HepG2 (cell line): ENCODE data around the gene PHACTR1. TPM values are rescaled to one million over a fixed set of nuclear protein-coding genes. Genes with fewer than 3 reads are reported as not detected.

Experiments
- ATAC-seq: fragments of 200-7000 bp; cut with Tn5 transposase; 3 replicates; pipeline ENCODE4 v1.9.1; 2020; ENCODE audit warnings: mild to moderate bottlenecking, moderate library complexity
- BruUV-seq: library from RNA; stranded (reverse); fragments of 400-500 nt; replicated peaks from 2 replicates; lab custom pipeline; 2021; lab: Mats Ljungman, UMichigan
- CTCF ChIA-PET: fragments of 300-600 bp; formaldehyde crosslinking; extraction: SDS; loops from one replicate; lab custom pipeline; 2021; ENCODE audit warnings: low total read pairs, inconsistent platforms, low intra/inter-chr PET ratio; lab: Yijun Ruan, JAX
- POLR2A ChIA-PET: fragments of 350-600 bp; sonication (Branson Sonifier 250); formaldehyde crosslinking; loops from one replicate; lab custom pipeline; 2020; ENCODE audit warnings: antibody characterized with exemption, inconsistent platforms; lab: Yijun Ruan, JAX
- DNase-seq: peaks from one replicate; pipeline ENCODE4 v3.0.0-alpha.2; 2015; ENCODE audit warnings: low spot score
- FAIRE-seq: peaks from 3 replicates; lab custom pipeline; 2011; peaks lifted over from hg19 to GRCh38; lab: Jason Lieb, UNC
- H2AFZ ChIP-seq: one replicate; pipeline ENCODE4 v1.6.1; 2011; ENCODE audit warnings: low read length, inconsistent platforms
- H3K27ac ChIP-seq: fragments of 300-600 bp; 3 replicates; pipeline ENCODE4 v1.8.0; 2011; ENCODE audit warnings: mixed run types, mild to moderate bottlenecking, mixed read lengths, low read length, inconsistent platforms; ENCODE audit not compliant: insufficient read depth; ENCODE audit errors: extremely low read length
- H3K27me3 ChIP-seq, 2 experiments: fragments of 200-600 bp in 1 of 2; 2 replicates in 1 of 2; 3 replicates in 1 of 2; pipeline versions ENCODE4 v1.6.0 to v1.8.0; 2011; ENCODE audit warnings: low read length in 2 of 2, mild to moderate bottlenecking in 2 of 2, moderate library complexity in 2 of 2, inconsistent platforms in 1 of 2; ENCODE audit not compliant: insufficient read depth in 2 of 2, control insufficient read depth in 1 of 2
- H3K36me3 ChIP-seq, 2 experiments: fragments of 200-600 bp in 1 of 2; replicated peaks in 1 of 2; 2 replicates in 1 of 2; 3 replicates in 1 of 2; pipeline versions ENCODE4 v1.5.1 to v1.8.0; 2011; ENCODE audit warnings: low read length in 2 of 2, inconsistent platforms in 1 of 2; ENCODE audit not compliant: insufficient read depth in 2 of 2, control insufficient read depth in 1 of 2
- H3K4me1 ChIP-seq: 2 replicates; pipeline ENCODE4 v1.5.1; 2012; ENCODE audit warnings: low read length, inconsistent platforms; ENCODE audit not compliant: insufficient read depth
- H3K4me2 ChIP-seq: 2 replicates; pipeline ENCODE4 v1.6.0; 2011; ENCODE audit warnings: low read depth, low read length, inconsistent platforms
- H3K4me3 ChIP-seq, 3 experiments: fragments of 200-600 bp in 1 of 3; sonication (generic), shearing (Covaris generic) in 1 of 3; replicated peaks in 1 of 3; 2 replicates each; pipeline ENCODE4 v1.5.1; 2011 to 2016; ENCODE audit warnings: low read length in 3 of 3, inconsistent platforms in 2 of 3, low read depth in 2 of 3, mild to moderate bottlenecking in 2 of 3, control low read depth in 1 of 3, mixed read lengths in 1 of 3; ENCODE audit not compliant: insufficient read depth in 1 of 3
- H3K79me2 ChIP-seq: one replicate; pipeline ENCODE4 v1.6.1; 2011; ENCODE audit warnings: low read length, inconsistent platforms; ENCODE audit not compliant: insufficient read depth
- H3K9ac ChIP-seq: 2 replicates; pipeline ENCODE4 v1.6.0; 2011; ENCODE audit warnings: mild to moderate bottlenecking, low read depth, low read length, inconsistent platforms; ENCODE audit not compliant: insufficient read depth
- H3K9me3 ChIP-seq: 2 replicates; pipeline ENCODE4 v1.5.1; 2012; ENCODE audit warnings: mild to moderate bottlenecking, low read length
- H4K20me1 ChIP-seq: 2 replicates; pipeline ENCODE4 v1.6.0; 2011; ENCODE audit warnings: inconsistent platforms, mild to moderate bottlenecking, low read length, moderate library complexity; ENCODE audit not compliant: insufficient read depth
- CSRNP1 ChIP-seq: sonication (generic); formaldehyde crosslinking; IDR thresholded peaks from 2 replicates; pipeline ENCODE4 v1.8.1; 2023; ENCODE audit warnings: mild to moderate bottlenecking, missing genetic modification reagents
- ESRRA ChIP-seq: sonication (generic); formaldehyde crosslinking; IDR thresholded peaks from 2 replicates; pipeline ENCODE4 v1.5.1; 2020; ENCODE audit warnings: mild to moderate bottlenecking, low read depth, missing genetic modification reagents
- FOXC1 ChIP-seq: sonication (generic); formaldehyde crosslinking; IDR thresholded peaks from 2 replicates; pipeline ENCODE4 v1.8.0; 2022; ENCODE audit warnings: mild to moderate bottlenecking, missing genetic modification reagents, borderline replicate concordance
- GTF2F1 ChIP-seq: fragments of 150-350 bp; IDR thresholded peaks from 2 replicates; pipeline ENCODE4 v1.6.1; 2014; ENCODE audit warnings: low read length
- HHEX ChIP-seq: IDR thresholded peaks from 2 replicates; pipeline ENCODE4 v1.6.1; 2016; ENCODE audit warnings: control low read depth
- NFIC ChIP-seq: IDR thresholded peaks from 2 replicates; pipeline ENCODE4 v1.6.1; 2012; ENCODE audit warnings: mild to moderate bottlenecking, low read length, inconsistent platforms
- RFX5 ChIP-seq: IDR thresholded peaks from 2 replicates; pipeline ENCODE4 v1.6.1; 2011; ENCODE audit warnings: low read depth, low read length, improper control_type of control experiment
- SAFB2 ChIP-seq: sonication (generic); formaldehyde crosslinking; IDR thresholded peaks from 2 replicates; pipeline ENCODE4 v1.5.1; 2020; ENCODE audit warnings: missing genetic modification reagents, low read depth, mild to moderate bottlenecking, borderline replicate concordance
- ZNF234 ChIP-seq: sonication (generic); formaldehyde crosslinking; conservative IDR thresholded peaks from 2 replicates; pipeline ENCODE4 v1.5.1; 2020; ENCODE audit warnings: mild to moderate bottlenecking, missing genetic modification reagents
- ZNF577 ChIP-seq: sonication (generic); formaldehyde crosslinking; IDR thresholded peaks from 2 replicates; pipeline ENCODE4 v1.4.0; 2020; ENCODE audit warnings: mild to moderate bottlenecking, low read depth, missing genetic modification reagents, borderline replicate concordance
- ZNF747 ChIP-seq: sonication (generic); formaldehyde crosslinking; IDR thresholded peaks from 2 replicates; pipeline ENCODE4 v1.8.1; 2023; ENCODE audit warnings: missing genetic modification reagents, mild to moderate bottlenecking, borderline replicate concordance
- ZNF782 ChIP-seq: sonication (generic); formaldehyde crosslinking; IDR thresholded peaks from 2 replicates; pipeline ENCODE4 v1.4.0; 2020; ENCODE audit warnings: missing genetic modification reagents, mild to moderate bottlenecking, borderline replicate concordance
- WGBS: methylation state at CpG from one replicate; pipeline ENCODE4 v1.1.6; 2017; ENCODE audit warnings: low lambda C conversion rate; 5-methylcytosine and 5-hydroxymethylcytosine counted together
- in situ Hi-C: cut with HindIII; loops from 2 replicates; pipeline ENCODE4 v1.10.0; 2017; ENCODE audit warnings: low pct_unique_long_range_greater_than_20kb; ENCODE audit not compliant: extremely low pct_ligation_motif_present
- intact Hi-C: fragments of 100-400 bp; cut with micrococcal nuclease; formaldehyde crosslinking; loops from one replicate; pipeline ENCODE4 v1.10.0; 2022; ENCODE audit not compliant: unreplicated experiment
- polyA plus RNA-seq, 8 experiments: library from polyadenylated mRNA; depleted of rRNA in 3 of 8; stranded (reverse) in 7 of 8; unstranded in 1 of 8; fragments of >200 nt; fragmentation: Illumina TruSeq in 4 of 8; extraction: Trizol in 4 of 8; gene quantifications; 2 replicates each; pipeline versions ENCODE4 v1.2.1 to v1.2.3, GENCODE V29; 2011 to 2016; ENCODE audit warnings: low read depth in 4 of 8, missing spikeins in 1 of 8, mixed read lengths in 1 of 8; ENCODE audit not compliant: insufficient read depth in 1 of 8
- total RNA-seq, 5 experiments: library from RNA; depleted of rRNA; stranded (reverse); fragments of >200 nt; fragmentation: Illumina TruSeq; extraction: Trizol; gene quantifications; 2 replicates each; pipeline ENCODE4 v1.2.3, GENCODE V29; 2016; ENCODE audit warnings: low read depth in 1 of 5
- TF ChIP-seq, protein P1 (sequence below): sonication (generic); formaldehyde crosslinking; conservative IDR thresholded peaks from 2 replicates; pipeline ENCODE4 v1.4.0; 2020; ENCODE audit warnings: missing genetic modification reagents
- TF ChIP-seq, protein P2 (sequence below): sonication (generic); formaldehyde crosslinking; IDR thresholded peaks from 2 replicates; pipeline ENCODE4 v1.5.1; 2020; ENCODE audit warnings: missing genetic modification reagents, mild to moderate bottlenecking, borderline replicate concordance

Gene PHACTR1
- total and polyA plus RNA-seq, 2 of the 13 experiments (the other 11 are each of a cell fraction or from before 2014, with no cell fraction given), result 0.09 TPM; not detected in 1

DNA sequence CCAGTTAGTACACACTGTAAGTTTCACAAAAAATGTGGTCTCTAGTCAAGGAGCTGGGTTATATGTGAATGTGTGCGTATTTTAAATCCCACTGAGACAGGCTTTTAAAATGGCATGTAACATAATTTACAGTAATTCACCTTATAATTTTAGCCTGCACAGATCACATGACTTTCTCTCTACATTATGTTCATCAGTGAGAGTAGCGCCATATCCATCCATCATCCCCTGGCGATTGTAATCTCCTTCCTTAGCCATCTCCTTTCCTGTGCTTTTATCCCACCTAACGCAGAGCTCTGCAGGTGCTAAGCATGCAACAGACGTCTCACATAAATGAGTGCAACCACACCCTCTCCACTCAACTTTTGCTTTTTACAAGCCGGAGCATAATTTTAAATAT lies 401.0 kb downstream of the PHACTR1 start:
- BruUV-seq, result no TSS peak
- H3K9me3 ChIP-seq, result no peaks in the 10 kb centered on the region
- intact Hi-C loops, result no loop called here
- WGBS, result 40% methylated on average over 6 of the region's 6 CpGs
- FAIRE-seq (no peak), DNase-seq (no peak), ATAC-seq (no peak)
- ChIA-PET CTCF (no interaction called here), POLR2A (no interaction called here)
- no peaks in the 10 kb centered on the region for H3K36me3 ChIP-seq
- no peaks in the 10 kb centered on the region for H4K20me1 ChIP-seq
- H2AFZ ChIP-seq, result no peak overlapping the region
- in situ Hi-C loops, result no loop called here
- H3K27ac ChIP-seq, result no peak overlapping the region
- H3K79me2 ChIP-seq, result no peaks in the 10 kb centered on the region
- TF ChIP-seq ESRRA (CRISPR knock-in tag) (no peak), ZNF747 (CRISPR knock-in tag) (no peak), ZNF782 (CRISPR knock-in tag) (no peak), CSRNP1 (no peak), SAFB2 (CRISPR knock-in tag) (no peak), RFX5 (no peak), ZNF577 (CRISPR knock-in tag) (no peak)
- peaks cover 0 to 9% of the 10 kb centered on the region in 2 experiments; a peak in 1 of 5 replicates for H3K27me3 ChIP-seq
- no peak overlapping the region for H3K9ac ChIP-seq
- no peaks in the 10 kb centered on the region for H3K4me1 ChIP-seq
- H3K4me2 ChIP-seq, result no peak overlapping the region
- H3K4me3 ChIP-seq, result no peak overlapping the region

GRCh38 chr6:13119549-13119948 lies 403.0 kb downstream of the PHACTR1 start:
- Histone ChIP-seq H4K20me1 (no peaks in the 10 kb centered on the region), H3K36me3 (no peaks in the 10 kb centered on the region), H3K9me3 (no peaks in the 10 kb centered on the region), H3K4me1 (no peaks in the 10 kb centered on the region), H3K4me2 (no peak overlapping the region), H3K79me2 (no peaks in the 10 kb centered on the region), H3K9ac (no peak overlapping the region), H3K4me3 (no peak overlapping the region), H3K27me3 (peaks cover 0 to 17% of the 10 kb centered on the region in 2 experiments; a peak in 2 of 5 replicates), H3K27ac (no peak overlapping the region), H2AFZ (no peak overlapping the region)
- CTCF ChIA-PET, result no interaction called here
- intact Hi-C loops, result no loop called here
- in situ Hi-C loops, result no loop called here
- FAIRE-seq (no peak), DNase-seq (no peak), ATAC-seq (no peak)
- no TSS peak for BruUV-seq
- 40% methylated on average over 4 of the region's 5 CpGs for whole genome bisulfite sequencing
- POLR2A ChIA-PET, result no interaction called here
- no peak for TF ChIP-seq NFIC
- no peak for TF ChIP-seq FOXC1 (CRISPR knock-in tag)
- TF ChIP-seq, protein P1, sequence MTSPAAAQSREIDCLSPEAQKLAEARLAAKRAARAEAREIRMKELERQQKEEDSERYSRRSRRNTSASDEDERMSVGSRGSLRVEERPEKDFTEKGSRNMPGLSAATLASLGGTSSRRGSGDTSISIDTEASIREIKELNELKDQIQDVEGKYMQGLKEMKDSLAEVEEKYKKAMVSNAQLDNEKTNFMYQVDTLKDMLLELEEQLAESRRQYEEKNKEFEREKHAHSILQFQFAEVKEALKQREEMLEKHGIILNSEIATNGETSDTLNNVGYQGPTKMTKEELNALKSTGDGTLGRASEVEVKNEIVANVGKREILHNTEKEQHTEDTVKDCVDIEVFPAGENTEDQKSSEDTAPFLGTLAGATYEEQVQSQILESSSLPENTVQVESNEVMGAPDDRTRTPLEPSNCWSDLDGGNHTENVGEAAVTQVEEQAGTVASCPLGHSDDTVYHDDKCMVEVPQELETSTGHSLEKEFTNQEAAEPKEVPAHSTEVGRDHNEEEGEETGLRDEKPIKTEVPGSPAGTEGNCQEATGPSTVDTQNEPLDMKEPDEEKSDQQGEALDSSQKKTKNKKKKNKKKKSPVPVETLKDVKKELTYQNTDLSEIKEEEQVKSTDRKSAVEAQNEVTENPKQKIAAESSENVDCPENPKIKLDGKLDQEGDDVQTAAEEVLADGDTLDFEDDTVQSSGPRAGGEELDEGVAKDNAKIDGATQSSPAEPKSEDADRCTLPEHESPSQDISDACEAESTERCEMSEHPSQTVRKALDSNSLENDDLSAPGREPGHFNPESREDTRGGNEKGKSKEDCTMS (CRISPR knock-in tag), result no peak
- no peak for TF ChIP-seq HHEX (CRISPR knock-in tag)
- TF ChIP-seq ZNF234, result no peak
- TF ChIP-seq GTF2F1, result no peak
- TF ChIP-seq, protein P2, sequence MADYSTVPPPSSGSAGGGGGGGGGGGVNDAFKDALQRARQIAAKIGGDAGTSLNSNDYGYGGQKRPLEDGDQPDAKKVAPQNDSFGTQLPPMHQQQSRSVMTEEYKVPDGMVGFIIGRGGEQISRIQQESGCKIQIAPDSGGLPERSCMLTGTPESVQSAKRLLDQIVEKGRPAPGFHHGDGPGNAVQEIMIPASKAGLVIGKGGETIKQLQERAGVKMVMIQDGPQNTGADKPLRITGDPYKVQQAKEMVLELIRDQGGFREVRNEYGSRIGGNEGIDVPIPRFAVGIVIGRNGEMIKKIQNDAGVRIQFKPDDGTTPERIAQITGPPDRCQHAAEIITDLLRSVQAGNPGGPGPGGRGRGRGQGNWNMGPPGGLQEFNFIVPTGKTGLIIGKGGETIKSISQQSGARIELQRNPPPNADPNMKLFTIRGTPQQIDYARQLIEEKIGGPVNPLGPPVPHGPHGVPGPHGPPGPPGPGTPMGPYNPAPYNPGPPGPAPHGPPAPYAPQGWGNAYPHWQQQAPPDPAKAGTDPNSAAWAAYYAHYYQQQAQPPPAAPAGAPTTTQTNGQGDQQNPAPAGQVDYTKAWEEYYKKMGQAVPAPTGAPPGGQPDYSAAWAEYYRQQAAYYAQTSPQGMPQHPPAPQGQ (CRISPR knock-in tag), result no peak
